ENCODE results near the gene SDSL. TPM values are rescaled to one million over a fixed set of nuclear protein-coding genes. Genes with fewer than 3 reads are reported as not detected.

Gene SDSL
- total RNA-seq, 1 donor from 2014 or later, result 17.4 TPM

- no peak for DNase-seq (ENCODE audit: low spot score)
Observed at GRCh38 chr12:113468365-113469223, 46.4 kb downstream of the SDSL start.

- DNase-seq (ENCODE audit: low spot score), result no peak
Observed at GRCh38 chr12:113469224-113469948, 47.2 kb downstream of the SDSL start.

GRCh38 chr12:113469949-113470743 is 48.0 kb downstream of the SDSL start:
- no peak for DNase-seq (ENCODE audit: low spot score)

GRCh38 chr12:113470871-113471618 is 48.9 kb downstream of the SDSL start:
- DNase-seq (ENCODE audit: low spot score), result no peak

- no peak for DNase-seq (ENCODE audit: low spot score)
Observed at GRCh38 chr12:113471619-113472171, 49.5 kb downstream of the SDSL start, which contains the start of gene LHX5. TSS of gene LHX5 (minus strand) at chr12:113471871. CDS start at chr12:113471498, 373 bp downstream.

GRCh38 chr12:113472191-113473121 is 50.3 kb downstream of the SDSL start:
- DNase-seq (ENCODE audit: low spot score), result no peak

GRCh38 chr12:113473400-113473799 is 51.2 kb downstream of the SDSL start:
- no peak for DNase-seq (ENCODE audit: low spot score)

- DNase-seq (ENCODE audit: low spot score), result no peak
Observed at GRCh38 chr12:113473942-113474341, 51.8 kb downstream of the SDSL start.

- no peak for DNase-seq (ENCODE audit: low spot score)
Observed at GRCh38 chr12:113474635-113475436, 52.7 kb downstream of the SDSL start.

GRCh38 chr12:113475451-113476175 is 53.4 kb downstream of the SDSL start:
- DNase-seq (ENCODE audit: low spot score), result no peak

GRCh38 chr12:113476176-113476986 is 54.2 kb downstream of the SDSL start:
- DNase-seq (ENCODE audit: low spot score), result no peak

- no peak for DNase-seq (ENCODE audit: low spot score)
Observed at GRCh38 chr12:113477171-113477841, 55.1 kb downstream of the SDSL start.

GRCh38 chr12:113477842-113478215 is 55.6 kb downstream of the SDSL start:
- DNase-seq (ENCODE audit: low spot score), result no peak

- DNase-seq (ENCODE audit: low spot score), result no peak
Observed at GRCh38 chr12:113478351-113479011, 56.3 kb downstream of the SDSL start.

- DNase-seq (ENCODE audit: low spot score), result no peak
Observed at GRCh38 chr12:113479216-113479589, 57.0 kb downstream of the SDSL start.

GRCh38 chr12:113479590-113480335 is 57.6 kb downstream of the SDSL start:
- no peak for DNase-seq (ENCODE audit: low spot score)
